ENCODE data around the gene MEG3. TPM values are rescaled to one million over a fixed set of nuclear protein-coding genes. Genes with fewer than 3 reads are reported as not detected.

The MEG3 gene
- total and polyA plus RNA-seq, 9 of the 15 experiments (the other 6 are each of a cell fraction or from before 2014, with no cell fraction given) = 0.10 to 5.3 (median 1.0) TPM; not detected in 1

DNA sequence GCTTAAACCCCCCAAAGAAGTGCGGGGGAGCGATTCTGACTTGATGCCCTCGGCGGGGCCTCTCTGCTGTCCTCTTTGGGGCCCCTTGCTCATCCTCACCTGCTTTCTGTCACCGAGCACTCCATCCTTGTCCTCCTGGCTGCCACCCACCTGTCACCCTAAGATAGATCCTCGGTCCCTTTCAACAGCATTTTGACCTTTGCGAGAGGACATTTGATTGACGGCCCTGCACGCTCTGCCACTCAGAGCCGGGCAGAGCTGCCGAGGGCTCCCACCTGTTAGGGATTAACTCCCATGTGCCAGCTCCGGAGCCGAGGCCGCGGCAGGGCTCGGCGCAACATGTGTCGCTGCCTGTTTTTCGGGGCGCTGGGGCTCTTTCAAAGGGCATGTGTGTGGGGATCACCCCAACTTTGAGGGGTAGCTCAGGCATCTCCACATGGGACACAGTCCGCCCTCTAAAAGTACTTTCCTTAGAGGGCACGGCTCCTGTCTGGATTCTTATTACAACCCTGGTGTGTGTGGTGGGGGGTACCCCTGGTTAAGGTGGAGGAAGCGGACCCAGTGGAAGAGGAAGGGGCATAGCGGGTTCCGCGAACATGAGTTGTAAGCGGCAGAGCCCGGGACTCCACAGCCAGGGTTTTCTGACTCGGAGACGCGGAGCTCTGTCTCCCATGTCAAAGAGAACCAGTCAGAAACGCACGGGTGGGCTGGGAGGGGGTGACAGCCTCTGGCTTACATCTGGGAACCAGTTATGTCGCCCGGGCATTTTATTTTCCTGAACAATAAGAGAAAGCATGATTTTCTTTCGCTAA lies 811 bp upstream of the MEG3 start:
- whole genome bisulfite sequencing (ENCODE audit: insufficient coverage, low coverage, missing lambda C conversion rate) = 86% methylated on average over 9 of the region's 36 CpGs
- no peak for TF ChIP-seq ZNF644 (tag; IDR thresholded peaks at IDR 0.05; ENCODE audit: low read depth)
- TF ChIP-seq, protein P1, sequence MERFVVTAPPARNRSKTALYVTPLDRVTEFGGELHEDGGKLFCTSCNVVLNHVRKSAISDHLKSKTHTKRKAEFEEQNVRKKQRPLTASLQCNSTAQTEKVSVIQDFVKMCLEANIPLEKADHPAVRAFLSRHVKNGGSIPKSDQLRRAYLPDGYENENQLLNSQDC (CRISPR knock-in tag; IDR thresholded peaks at IDR 0.05) = no peak
- no peaks in the 10 kb centered on the region for H3K36me3 ChIP-seq (ENCODE audit: control insufficient read depth, insufficient read depth, low read length)
- no peaks in the 10 kb centered on the region for H4K20me1 ChIP-seq (replicated peaks; ENCODE audit: control insufficient read depth, insufficient read depth, low read length)
- DNase-seq (ENCODE audit: extremely low read depth in 1 of 4, low spot score in 3 of 4) = no peak
- H3K4me1 ChIP-seq (replicated peaks in 1 of 2; ENCODE audit: control insufficient read depth in 2 of 2, insufficient read depth in 2 of 2, low read length in 2 of 2) = peaks cover 4 to 14% of the 10 kb centered on the region in 2 experiments; a peak in 3 of 5 replicates
- no peak for ATAC-seq
- no peak for FAIRE-seq
- H3K4me2 ChIP-seq (ENCODE audit: insufficient read depth, low read length) = no peak overlapping the region
- POLR2A ChIA-PET = no interaction called here
- BruUV-seq (replicated peaks) = no TSS peak
- no peaks in the 10 kb centered on the region for H3K27me3 ChIP-seq (ENCODE audit: control insufficient read depth in 2 of 2, insufficient read depth in 2 of 2, low read length in 2 of 2)
- H3K9ac ChIP-seq (ENCODE audit: insufficient read depth in 1 of 2, low read depth in 2 of 2, low read length in 2 of 2) = no peak overlapping the region
- CTCF ChIA-PET (ENCODE audit: low intra/inter-chr PET ratio) = no interaction called here
- no peak overlapping the region for H3K27ac ChIP-seq (ENCODE audit: extremely low read depth, low read depth, low read length)
- in situ Hi-C loops (cut with MboI) (no loop called here), intact Hi-C loops (cut with micrococcal nuclease) (no loop called here)
- H2AFZ ChIP-seq (ENCODE audit: low read depth, low read length) = no peak overlapping the region
- H3K4me3 ChIP-seq = no peak overlapping the region
- no peaks in the 10 kb centered on the region for H3K79me2 ChIP-seq (ENCODE audit: control insufficient read depth, insufficient read depth, low read length)
- no peaks in the 10 kb centered on the region for H3K9me1 ChIP-seq (ENCODE audit: control insufficient read depth, insufficient read depth, low read length)
- H3K9me3 ChIP-seq (replicated peaks; ENCODE audit: control insufficient read depth, insufficient read depth, low read depth, low read length) = peaks cover 2% of the 10 kb centered on the region

DNA sequence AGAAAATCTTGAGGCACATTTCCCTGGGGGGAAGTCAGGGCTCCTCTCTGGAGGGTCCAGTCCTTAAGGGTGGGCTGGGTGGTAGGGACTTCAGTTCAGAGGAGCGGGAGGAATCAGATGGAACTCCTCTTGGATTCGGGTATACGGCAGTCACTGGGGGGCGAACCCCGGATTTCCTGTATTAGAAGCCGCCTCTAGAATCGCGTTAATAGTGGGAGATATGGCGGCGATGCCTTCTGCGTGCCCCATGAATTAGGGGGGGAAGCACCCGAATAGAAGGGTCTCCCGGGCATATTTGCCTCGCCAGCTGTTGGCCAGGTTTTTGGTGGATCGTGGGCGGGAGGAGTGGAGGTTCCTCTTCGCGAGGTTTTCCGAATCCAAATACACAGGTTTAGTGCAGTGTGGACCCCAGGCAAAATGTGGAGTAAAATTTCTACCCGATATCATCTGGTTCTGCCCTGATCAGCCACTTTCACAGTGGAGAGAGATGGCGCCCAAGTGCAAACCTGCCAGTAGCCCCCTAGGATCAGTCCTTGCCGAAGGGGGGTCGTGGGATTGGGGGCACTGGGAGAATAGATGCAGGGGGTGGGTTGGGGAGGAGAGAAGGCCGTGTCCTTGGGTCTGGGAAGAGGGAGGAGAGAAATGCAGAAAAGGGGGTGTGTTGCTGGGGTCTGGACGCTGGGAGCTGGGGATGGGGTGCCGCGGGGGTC lies 628 bp downstream of the MEG3 start:
- no TSS peak for BruUV-seq (replicated peaks)
- intact Hi-C loops (cut with micrococcal nuclease) (no loop called here), in situ Hi-C loops (cut with MboI) (no loop called here)
- TF ChIP-seq HNRNPK (IDR thresholded peaks at IDR 0.05; ENCODE audit: low read depth, low read length, poor library complexity, severe bottlenecking) (no peak), ZNF445 (CRISPR knock-in tag; IDR thresholded peaks at IDR 0.05; ENCODE audit: low read depth) (peak; percentile 82; the same call in 1 of the 2 replicates)
- Histone ChIP-seq H3K4me1 (replicated peaks in 1 of 2; ENCODE audit: control insufficient read depth in 2 of 2, insufficient read depth in 2 of 2, low read length in 2 of 2) (peaks cover 0 to 8% of the 10 kb centered on the region in 2 experiments; a peak in 1 of 5 replicates), H3K9me3 (replicated peaks; ENCODE audit: control insufficient read depth, insufficient read depth, low read depth, low read length) (peaks cover 2% of the 10 kb centered on the region), H3K27ac (ENCODE audit: extremely low read depth, low read depth, low read length) (no peak overlapping the region), H3K36me3 (ENCODE audit: control insufficient read depth, insufficient read depth, low read length) (no peaks in the 10 kb centered on the region), H3K4me2 (ENCODE audit: insufficient read depth, low read length) (no peak overlapping the region), H2AFZ (ENCODE audit: low read depth, low read length) (no peak overlapping the region), H3K9me1 (ENCODE audit: control insufficient read depth, insufficient read depth, low read length) (no peaks in the 10 kb centered on the region), H4K20me1 (replicated peaks; ENCODE audit: control insufficient read depth, insufficient read depth, low read length) (no peaks in the 10 kb centered on the region), H3K79me2 (ENCODE audit: control insufficient read depth, insufficient read depth, low read length) (no peaks in the 10 kb centered on the region), H3K9ac (ENCODE audit: insufficient read depth in 1 of 2, low read depth in 2 of 2, low read length in 2 of 2) (no peak overlapping the region), H3K27me3 (ENCODE audit: control insufficient read depth in 2 of 2, insufficient read depth in 2 of 2, low read length in 2 of 2) (no peaks in the 10 kb centered on the region), H3K4me3 (no peak overlapping the region)
- ChIA-PET CTCF (ENCODE audit: low intra/inter-chr PET ratio) (no interaction called here), POLR2A (no interaction called here)
- WGBS (ENCODE audit: insufficient coverage, low coverage, missing lambda C conversion rate) = 74% methylated on average over 13 of the region's 27 CpGs
- FAIRE-seq (no peak), DNase-seq (ENCODE audit: extremely low read depth in 1 of 4, low spot score in 3 of 4) (no peak), ATAC-seq (no peak)

Data from K562 (cell line).